Keratinocyte (primary cell): ENCODE data around the gene FXYD6. TPM values are rescaled to one million over a fixed set of nuclear protein-coding genes. Genes with fewer than 3 reads are reported as not detected.

ENCODE experiments used
- DNase-seq: peaks from one replicate; pipeline ENCODE4 v3.0.0-alpha.2; 2011; ENCODE audit warnings: low read depth, missing footprints, low spot score
- FAIRE-seq: peaks from 2 replicates; lab custom pipeline; 2011; peaks lifted over from hg19 to GRCh38; lab: Jason Lieb, UNC
- H2AFZ ChIP-seq: 2 replicates; pipeline ENCODE4 v1.6.0; 2012; ENCODE audit warnings: low read length, control low read depth, inconsistent platforms; ENCODE audit not compliant: control insufficient read depth
- H3K27ac ChIP-seq: 2 replicates; pipeline ENCODE4 v1.5.1; 2011; ENCODE audit warnings: low read length; ENCODE audit not compliant: control insufficient read depth, insufficient read depth
- H3K27me3 ChIP-seq: 3 replicates; pipeline ENCODE4 v1.6.0; 2011; ENCODE audit warnings: low read length; ENCODE audit not compliant: control insufficient read depth, insufficient read depth; ENCODE audit errors: extremely low read depth
- H3K36me3 ChIP-seq, 2 experiments: 2 replicates in 1 of 2; 3 replicates in 1 of 2; pipeline ENCODE4 v1.5.1; 2011; ENCODE audit warnings: low read length in 2 of 2, mild to moderate bottlenecking in 1 of 2; ENCODE audit not compliant: control insufficient read depth in 2 of 2, insufficient read depth in 2 of 2; ENCODE audit errors: extremely low read depth in 1 of 2
- H3K4me1 ChIP-seq: 3 replicates; pipeline ENCODE4 v1.5.1; 2011; ENCODE audit warnings: low read length; ENCODE audit not compliant: control insufficient read depth, insufficient read depth; ENCODE audit errors: extremely low read depth
- H3K4me2 ChIP-seq: 3 replicates; pipeline ENCODE4 v1.6.0; 2011; ENCODE audit warnings: low read depth, low read length; ENCODE audit not compliant: control insufficient read depth, insufficient read depth; ENCODE audit errors: extremely low read depth
- H3K4me3 ChIP-seq, 3 experiments: fragments of 200-600 bp in 1 of 3; sonication (generic) in 1 of 3; 2 replicates in 2 of 3; 3 replicates in 1 of 3; pipeline ENCODE4 v1.5.1; 2011 to 2016; ENCODE audit warnings: low read length in 3 of 3, mild to moderate bottlenecking in 3 of 3, control low read depth in 2 of 3, inconsistent platforms in 1 of 3, low read depth in 1 of 3, mixed read lengths in 1 of 3, mixed run types in 1 of 3, moderate library complexity in 1 of 3; ENCODE audit not compliant: control insufficient read depth in 2 of 3, insufficient read depth in 2 of 3; ENCODE audit errors: extremely low read depth in 1 of 3
- H3K79me2 ChIP-seq: 2 replicates; pipeline ENCODE4 v1.6.0; 2012; ENCODE audit warnings: low read length; ENCODE audit not compliant: control insufficient read depth, insufficient read depth
- H3K9ac ChIP-seq: 3 replicates; pipeline ENCODE4 v1.6.0; 2011; ENCODE audit warnings: low read length; ENCODE audit not compliant: control insufficient read depth, insufficient read depth; ENCODE audit errors: extremely low read depth
- H3K9me1 ChIP-seq: 3 replicates; pipeline ENCODE4 v1.6.0; 2011; ENCODE audit warnings: low read length; ENCODE audit not compliant: control insufficient read depth, insufficient read depth; ENCODE audit errors: extremely low read depth
- H3K9me3 ChIP-seq: 2 replicates; pipeline ENCODE4 v1.5.1; 2012; ENCODE audit warnings: low read depth, low read length; ENCODE audit not compliant: control insufficient read depth
- H4K20me1 ChIP-seq: 3 replicates; pipeline ENCODE4 v1.6.0; 2011; ENCODE audit warnings: low read length; ENCODE audit not compliant: control insufficient read depth, insufficient read depth; ENCODE audit errors: extremely low read depth
- CTCF ChIP-seq, 3 experiments: IDR thresholded peaks in 1 of 3; conservative IDR thresholded peaks in 1 of 3; optimal IDR thresholded peaks in 1 of 3; 2 replicates in 2 of 3; 3 replicates in 1 of 3; pipeline versions ENCODE3 to v1.5.1; 2011; ENCODE audit warnings: low read length in 3 of 3, mild to moderate bottlenecking in 3 of 3, moderate library complexity in 2 of 3, control low read depth in 1 of 3, inconsistent platforms in 1 of 3; ENCODE audit not compliant: insufficient read depth in 2 of 3; ENCODE audit errors: extremely low read depth in 1 of 3
- EZH2 ChIP-seq: IDR thresholded peaks from one replicate; pipeline ENCODE4 v1.6.1; 2012; ENCODE audit warnings: inconsistent platforms, mild to moderate bottlenecking, low read length, moderate library complexity
- dilution Hi-C: fragments of 300-500 bp; cut with MboI; formaldehyde crosslinking; loops from one replicate; pipeline ENCODE4 v1.7.0; 2020; ENCODE audit warnings: low sequenced_read_pairs; ENCODE audit not compliant: extremely low pct_ligation_motif_present
- polyA plus RNA-seq, 5 experiments: library from polyadenylated mRNA; depleted of rRNA in 3 of 5; stranded (reverse) in 3 of 5; stranded (forward) in 1 of 5; unstranded in 1 of 5; fragments of >200 nt; gene quantifications; 1 replicate in 1 of 5; 2 replicates in 3 of 5; 3 replicates in 1 of 5; pipeline versions ENCODE4 v1.2.1 to v1.2.3, GENCODE V29; 2011 to 2012; ENCODE audit warnings: missing spikeins in 2 of 5, low read depth in 1 of 5, low replicate concordance in 1 of 5

The FXYD6 gene
- polyA plus RNA-seq, 1 donor (not counting 4 experiments of a cell fraction or from before 2014, with no cell fraction given) = not detected

GRCh38 chr11:117903505-117904382 is 27.3 kb upstream of the FXYD6 start:
- Histone ChIP-seq H3K79me2 (no peaks in the 10 kb centered on the region), H4K20me1 (no peaks in the 10 kb centered on the region), H3K4me1 (peaks cover 20% of the 10 kb centered on the region), H3K27me3 (no peaks in the 10 kb centered on the region), H3K27ac (no peak overlapping the region), H3K4me3 (no peak overlapping the region), H3K36me3 (no peaks in the 10 kb centered on the region), H3K9me1 (no peaks in the 10 kb centered on the region), H3K4me2 (no peak overlapping the region), H3K9me3 (no peaks in the 10 kb centered on the region), H3K9ac (no peak overlapping the region), H2AFZ (no peak overlapping the region)
- dilution Hi-C loops = no loop called here
- FAIRE-seq (no peak), DNase-seq (no peak)
- TF ChIP-seq EZH2 (no peak), CTCF (optimal IDR thresholded peaks at IDR 0.05 in 1 of 3, IDR thresholded peaks at IDR 0.05 in 1 of 3, conservative IDR thresholded peaks at IDR 0.05 in 1 of 3; ENCODE audit: extremely low read depth in 1 of 3, insufficient read depth in 2 of 3, low read length in 3 of 3) (no peak)

GRCh38 chr11:117902001-117902845 is 25.8 kb upstream of the FXYD6 start:
- no peak overlapping the region for H3K4me3 ChIP-seq
- no peak overlapping the region for H2AFZ ChIP-seq
- no peaks in the 10 kb centered on the region for H3K79me2 ChIP-seq
- H3K27ac ChIP-seq = no peak overlapping the region
- no peak for FAIRE-seq
- no peak overlapping the region for H3K9ac ChIP-seq
- no peaks in the 10 kb centered on the region for H3K9me3 ChIP-seq
- TF ChIP-seq EZH2 (no peak), CTCF (optimal IDR thresholded peaks at IDR 0.05 in 1 of 3, IDR thresholded peaks at IDR 0.05 in 1 of 3, conservative IDR thresholded peaks at IDR 0.05 in 1 of 3; ENCODE audit: extremely low read depth in 1 of 3, insufficient read depth in 2 of 3, low read length in 3 of 3) (no peak)
- H3K36me3 ChIP-seq = no peaks in the 10 kb centered on the region
- DNase-seq = no peak
- dilution Hi-C loops = no loop called here
- no peaks in the 10 kb centered on the region for H4K20me1 ChIP-seq
- H3K27me3 ChIP-seq = peaks cover 4% of the 10 kb centered on the region
- no peaks in the 10 kb centered on the region for H3K9me1 ChIP-seq
- H3K4me1 ChIP-seq = peaks cover 11% of the 10 kb centered on the region
- H3K4me2 ChIP-seq = no peak overlapping the region
